SK-MEL-5 (cell line): ENCODE measurements around the gene TRPM2. TPM values are rescaled to one million over a fixed set of nuclear protein-coding genes. Genes with fewer than 3 reads are reported as not detected.

ENCODE experiments used
- DNase-seq: peaks from one replicate; pipeline ENCODE4 v3.0.0-alpha.2; 2016; ENCODE audit warnings: low read depth, low spot score
- in situ Hi-C: cut with HindIII; loops from 2 replicates; pipeline ENCODE4 v1.10.0; 2016; ENCODE audit warnings: low sequenced_read_pairs, high pct_unique_total_duplicates, low pct_unique_long_range_greater_than_20kb
- small RNA-seq, 2 experiments: library from RNA; depleted of rRNA; stranded (forward); fragments of <200 nt; gene quantifications; one replicate each; pipeline ENCODE3, GENCODE V24; 2014
- total RNA-seq: library from RNA; depleted of rRNA; stranded (reverse); fragments of >200 nt; shearing (Covaris generic); gene quantifications from 2 replicates; pipeline ENCODE4 v1.2.3, GENCODE V29; 2014; rRNA removed

Gene TRPM2
- total RNA-seq, 1 experiment from 2014 or later = 0.21 TPM

GRCh38 chr21:44487831-44488230 lies 134.4 kb downstream of the TRPM2 start:
- in situ Hi-C loops = no loop called here

GRCh38 chr21:44489962-44490361 lies 136.5 kb downstream of the TRPM2 start:
- in situ Hi-C loops = no loop called here
- peak; percentile 40 for DNase-seq

More at GRCh38 chr21:44487831-44488230, 134.4 kb downstream of the TRPM2 start:
- DNase-seq = peak; percentile 42

- DNase-seq = no peak
- in situ Hi-C loops = no loop called here
These were observed 137.0 kb downstream of the TRPM2 start for GRCh38 chr21:44490405-44490804.

- DNase-seq = no peak
- in situ Hi-C loops = no loop called here
These were observed 137.4 kb downstream of the TRPM2 start for GRCh38 chr21:44490816-44491215.

Small RNAs within 50 kb of the gene (small RNA-seq; reads per million reads assigned to genes)
- gene RF00285 = 0 reads per million in 2 experiments

Other genes starting within 250 kb of the TRPM2 start
- gene PWP2, start 246.2 kb upstream of the TRPM2 start, total RNA-seq = 28.2 and 34.0 TPM in 2 replicates
- 30.8 and 39.1 TPM in 2 replicates for gene GATD3, start 219.9 kb upstream of the TRPM2 start, total RNA-seq
- 0.05 and 0.29 TPM in 2 replicates for gene ICOSLG, start 112.7 kb upstream of the TRPM2 start, total RNA-seq
- gene DNMT3L, start 91.7 kb upstream of the TRPM2 start, total RNA-seq = not detected in 2 replicates
- gene AIRE, start 67.7 kb upstream of the TRPM2 start, total RNA-seq = not detected in 2 replicates
- gene PFKL, start 53.6 kb upstream of the TRPM2 start, total RNA-seq = 81.4 and 82.0 TPM in 2 replicates
- 5.0 and 11.0 TPM in 2 replicates for gene CFAP410, start 14.2 kb upstream of the TRPM2 start, total RNA-seq
- 1.5 TPM in 2 replicates for gene LRRC3, start 101.9 kb downstream of the TRPM2 start, total RNA-seq
- gene KRTAP10-1, start 186.6 kb downstream of the TRPM2 start, total RNA-seq = not detected in 2 replicates
- not detected in 2 replicates for gene KRTAP10-2, start 197.9 kb downstream of the TRPM2 start, total RNA-seq
- not detected in 2 replicates for gene KRTAP10-3, start 205.2 kb downstream of the TRPM2 start, total RNA-seq
- gene KRTAP10-4, start 220.1 kb downstream of the TRPM2 start, total RNA-seq = not detected in 2 replicates
- not detected in 2 replicates for gene KRTAP10-5, start 227.0 kb downstream of the TRPM2 start, total RNA-seq
- gene KRTAP10-6, start 238.9 kb downstream of the TRPM2 start, total RNA-seq = not detected in 2 replicates
- gene KRTAP10-7, start 247.0 kb downstream of the TRPM2 start, total RNA-seq = not detected in 2 replicates